PC-9 (cell line): ENCODE results near the gene CDH12.

Experiments
- EZH2 ChIP-seq: fragments of 200-600 bp; sonication (generic); IDR thresholded peaks from 2 replicates; pipeline ENCODE4 v1.8.0; 2017; ENCODE audit warnings: antibody characterized with exemption, low read depth
- TF ChIP-seq, protein P1 (sequence below): fragments of 200-600 bp; sonication (generic); conservative IDR thresholded peaks from 2 replicates; pipeline ENCODE4 v1.6.1; 2017; ENCODE audit warnings: mixed run types, antibody characterized with exemption, mild to moderate bottlenecking, moderate library complexity

DNA sequence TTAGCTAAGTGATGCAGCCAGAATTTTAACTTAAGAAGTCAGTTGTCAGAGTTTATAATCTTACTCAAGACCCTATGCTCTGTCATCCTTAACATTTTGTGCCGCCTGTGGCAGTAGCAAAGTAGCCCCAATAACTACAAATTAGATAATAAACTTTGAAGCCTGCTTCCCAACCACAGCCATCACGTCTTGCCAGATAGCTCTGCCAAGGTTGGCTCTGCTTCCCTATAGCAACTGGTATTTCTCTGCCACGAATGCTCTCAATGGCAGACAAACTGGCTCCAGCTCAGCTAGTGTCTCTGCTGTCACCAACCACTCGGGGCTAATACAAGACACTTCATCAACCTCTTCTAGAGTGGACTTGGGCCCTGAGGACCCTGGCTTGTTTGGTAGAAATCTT lies 576.1 kb downstream of the CDH12 start:
- TF ChIP-seq, protein P1, sequence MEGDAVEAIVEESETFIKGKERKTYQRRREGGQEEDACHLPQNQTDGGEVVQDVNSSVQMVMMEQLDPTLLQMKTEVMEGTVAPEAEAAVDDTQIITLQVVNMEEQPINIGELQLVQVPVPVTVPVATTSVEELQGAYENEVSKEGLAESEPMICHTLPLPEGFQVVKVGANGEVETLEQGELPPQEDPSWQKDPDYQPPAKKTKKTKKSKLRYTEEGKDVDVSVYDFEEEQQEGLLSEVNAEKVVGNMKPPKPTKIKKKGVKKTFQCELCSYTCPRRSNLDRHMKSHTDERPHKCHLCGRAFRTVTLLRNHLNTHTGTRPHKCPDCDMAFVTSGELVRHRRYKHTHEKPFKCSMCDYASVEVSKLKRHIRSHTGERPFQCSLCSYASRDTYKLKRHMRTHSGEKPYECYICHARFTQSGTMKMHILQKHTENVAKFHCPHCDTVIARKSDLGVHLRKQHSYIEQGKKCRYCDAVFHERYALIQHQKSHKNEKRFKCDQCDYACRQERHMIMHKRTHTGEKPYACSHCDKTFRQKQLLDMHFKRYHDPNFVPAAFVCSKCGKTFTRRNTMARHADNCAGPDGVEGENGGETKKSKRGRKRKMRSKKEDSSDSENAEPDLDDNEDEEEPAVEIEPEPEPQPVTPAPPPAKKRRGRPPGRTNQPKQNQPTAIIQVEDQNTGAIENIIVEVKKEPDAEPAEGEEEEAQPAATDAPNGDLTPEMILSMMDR, result no peak
- TF ChIP-seq EZH2, result no peak
